ENCODE data around the gene HLX. TPM values are rescaled to one million over a fixed set of nuclear protein-coding genes. Genes with fewer than 3 reads are reported as not detected.

The HLX gene
- polyA plus RNA-seq, 1 donor from 2014 or later: not detected

DNA sequence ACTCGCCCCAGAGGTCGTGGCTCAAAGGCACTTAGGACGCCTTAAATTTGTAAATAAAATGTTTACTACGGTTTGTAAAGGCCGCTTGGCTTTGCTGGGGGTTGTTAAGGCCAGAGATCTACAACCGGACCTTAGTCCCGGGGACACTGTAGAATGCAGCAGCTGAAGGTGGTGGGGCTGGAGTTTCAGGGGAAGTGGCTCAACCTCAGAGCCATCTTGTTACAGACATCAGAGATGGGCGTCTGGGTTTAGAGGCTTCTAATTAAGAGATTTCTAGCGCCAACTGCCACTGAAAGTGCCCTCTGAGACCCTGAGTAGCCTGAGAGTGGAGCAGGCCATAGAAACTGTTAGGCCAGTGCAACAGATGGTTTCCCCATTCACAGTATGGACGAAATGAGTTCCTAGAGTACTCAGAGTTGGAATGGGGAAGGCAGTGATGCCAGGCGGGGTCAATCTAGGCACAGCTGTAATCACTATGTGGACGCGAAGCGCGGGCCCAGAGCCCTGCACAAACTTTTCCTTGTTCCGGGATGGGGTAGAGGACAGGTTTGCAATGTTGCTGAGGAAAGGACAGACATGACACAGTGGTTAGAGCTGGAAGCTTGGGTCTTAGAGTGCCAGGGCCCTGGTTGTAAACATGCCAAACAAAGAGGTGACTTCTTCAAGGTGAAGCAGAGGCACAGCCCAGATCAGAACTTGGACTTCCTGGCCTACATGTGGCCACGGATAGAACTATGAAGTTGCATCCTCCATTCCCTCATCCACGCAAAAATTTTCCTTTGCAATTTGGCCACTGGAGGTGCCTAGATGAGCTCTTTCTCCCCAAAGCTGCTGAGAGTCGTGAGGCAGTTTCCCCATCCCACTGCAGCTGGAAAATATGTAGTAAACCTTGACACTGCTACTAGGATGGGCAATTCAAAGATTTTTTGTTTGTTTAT is 6.0 kb downstream of the HLX start:
- Histone ChIP-seq H3K4me3 (ENCODE audit: low read length) (peak overlapping the region; percentile 64), H3K9me3 (ENCODE audit: low read length) (no peaks in the 10 kb centered on the region), H3K27ac (ENCODE audit: low read length) (no peak overlapping the region), H4K20me1 (ENCODE audit: insufficient read depth) (no peaks in the 10 kb centered on the region), H2AFZ (ENCODE audit: low read depth, low read length) (no peak overlapping the region), H3K79me2 (replicated peaks; ENCODE audit: insufficient read depth, low read length) (no peaks in the 10 kb centered on the region), H3F3A (ENCODE audit: insufficient read depth, low read length, poor library complexity, severe bottlenecking) (no peaks in the 10 kb centered on the region), H3K27me3 (ENCODE audit: insufficient read depth, low read depth, low read length) (peaks cover 100% of the 10 kb centered on the region), H3K9ac (ENCODE audit: low read length) (no peak overlapping the region), H3K4me2 (ENCODE audit: low read length) (peak overlapping the region; percentile 60), H3K9me2 (ENCODE audit: insufficient read depth, low read length) (no peaks in the 10 kb centered on the region), H3K36me3 (ENCODE audit: insufficient read depth, low read length) (no peaks in the 10 kb centered on the region)
- TF ChIP-seq, protein P1, sequence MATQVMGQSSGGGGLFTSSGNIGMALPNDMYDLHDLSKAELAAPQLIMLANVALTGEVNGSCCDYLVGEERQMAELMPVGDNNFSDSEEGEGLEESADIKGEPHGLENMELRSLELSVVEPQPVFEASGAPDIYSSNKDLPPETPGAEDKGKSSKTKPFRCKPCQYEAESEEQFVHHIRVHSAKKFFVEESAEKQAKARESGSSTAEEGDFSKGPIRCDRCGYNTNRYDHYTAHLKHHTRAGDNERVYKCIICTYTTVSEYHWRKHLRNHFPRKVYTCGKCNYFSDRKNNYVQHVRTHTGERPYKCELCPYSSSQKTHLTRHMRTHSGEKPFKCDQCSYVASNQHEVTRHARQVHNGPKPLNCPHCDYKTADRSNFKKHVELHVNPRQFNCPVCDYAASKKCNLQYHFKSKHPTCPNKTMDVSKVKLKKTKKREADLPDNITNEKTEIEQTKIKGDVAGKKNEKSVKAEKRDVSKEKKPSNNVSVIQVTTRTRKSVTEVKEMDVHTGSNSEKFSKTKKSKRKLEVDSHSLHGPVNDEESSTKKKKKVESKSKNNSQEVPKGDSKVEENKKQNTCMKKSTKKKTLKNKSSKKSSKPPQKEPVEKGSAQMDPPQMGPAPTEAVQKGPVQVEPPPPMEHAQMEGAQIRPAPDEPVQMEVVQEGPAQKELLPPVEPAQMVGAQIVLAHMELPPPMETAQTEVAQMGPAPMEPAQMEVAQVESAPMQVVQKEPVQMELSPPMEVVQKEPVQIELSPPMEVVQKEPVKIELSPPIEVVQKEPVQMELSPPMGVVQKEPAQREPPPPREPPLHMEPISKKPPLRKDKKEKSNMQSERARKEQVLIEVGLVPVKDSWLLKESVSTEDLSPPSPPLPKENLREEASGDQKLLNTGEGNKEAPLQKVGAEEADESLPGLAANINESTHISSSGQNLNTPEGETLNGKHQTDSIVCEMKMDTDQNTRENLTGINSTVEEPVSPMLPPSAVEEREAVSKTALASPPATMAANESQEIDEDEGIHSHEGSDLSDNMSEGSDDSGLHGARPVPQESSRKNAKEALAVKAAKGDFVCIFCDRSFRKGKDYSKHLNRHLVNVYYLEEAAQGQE (IDR thresholded peaks at IDR 0.05; ENCODE audit: borderline replicate concordance): no peak
- no peak for TF ChIP-seq MXI1 (conservative IDR thresholded peaks at IDR 0.05; ENCODE audit: poor library complexity, severe bottlenecking)
- TF ChIP-seq, protein P2, sequence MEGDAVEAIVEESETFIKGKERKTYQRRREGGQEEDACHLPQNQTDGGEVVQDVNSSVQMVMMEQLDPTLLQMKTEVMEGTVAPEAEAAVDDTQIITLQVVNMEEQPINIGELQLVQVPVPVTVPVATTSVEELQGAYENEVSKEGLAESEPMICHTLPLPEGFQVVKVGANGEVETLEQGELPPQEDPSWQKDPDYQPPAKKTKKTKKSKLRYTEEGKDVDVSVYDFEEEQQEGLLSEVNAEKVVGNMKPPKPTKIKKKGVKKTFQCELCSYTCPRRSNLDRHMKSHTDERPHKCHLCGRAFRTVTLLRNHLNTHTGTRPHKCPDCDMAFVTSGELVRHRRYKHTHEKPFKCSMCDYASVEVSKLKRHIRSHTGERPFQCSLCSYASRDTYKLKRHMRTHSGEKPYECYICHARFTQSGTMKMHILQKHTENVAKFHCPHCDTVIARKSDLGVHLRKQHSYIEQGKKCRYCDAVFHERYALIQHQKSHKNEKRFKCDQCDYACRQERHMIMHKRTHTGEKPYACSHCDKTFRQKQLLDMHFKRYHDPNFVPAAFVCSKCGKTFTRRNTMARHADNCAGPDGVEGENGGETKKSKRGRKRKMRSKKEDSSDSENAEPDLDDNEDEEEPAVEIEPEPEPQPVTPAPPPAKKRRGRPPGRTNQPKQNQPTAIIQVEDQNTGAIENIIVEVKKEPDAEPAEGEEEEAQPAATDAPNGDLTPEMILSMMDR (IDR thresholded peaks at IDR 0.05; ENCODE audit: poor library complexity, severe bottlenecking): no peak
- TF ChIP-seq EP300 (conservative IDR thresholded peaks at IDR 0.05; ENCODE audit: poor library complexity, severe bottlenecking): no peak
- TF ChIP-seq POLR2AphosphoS5 (IDR thresholded peaks at IDR 0.05): no peak
- no peak for TF ChIP-seq RAD21 (conservative IDR thresholded peaks at IDR 0.05)
- no peak for TF ChIP-seq SMC3 (conservative IDR thresholded peaks at IDR 0.05; ENCODE audit: poor library complexity)
- TF ChIP-seq TAF1 (IDR thresholded peaks at IDR 0.05; ENCODE audit: low read depth): no peak
- no peak for TF ChIP-seq EZH2 (IDR thresholded peaks at IDR 0.05; ENCODE audit: borderline replicate concordance, insufficient read depth, low read length, poor library complexity, severe bottlenecking)

- Histone ChIP-seq H3F3A (ENCODE audit: insufficient read depth, low read length, poor library complexity, severe bottlenecking) (no peaks in the 10 kb centered on the region), H3K9me3 (ENCODE audit: low read length) (no peaks in the 10 kb centered on the region), H3K9ac (ENCODE audit: low read length) (no peak overlapping the region), H3K4me3 (ENCODE audit: low read length) (no peak overlapping the region), H3K36me3 (ENCODE audit: insufficient read depth, low read length) (no peaks in the 10 kb centered on the region), H3K79me2 (replicated peaks; ENCODE audit: insufficient read depth, low read length) (no peaks in the 10 kb centered on the region), H3K27me3 (ENCODE audit: insufficient read depth, low read depth, low read length) (peaks cover 100% of the 10 kb centered on the region), H3K27ac (ENCODE audit: low read length) (no peak overlapping the region), H3K9me2 (ENCODE audit: insufficient read depth, low read length) (no peaks in the 10 kb centered on the region), H4K20me1 (ENCODE audit: insufficient read depth) (no peaks in the 10 kb centered on the region), H2AFZ (ENCODE audit: low read depth, low read length) (no peak overlapping the region), H3K4me2 (ENCODE audit: low read length) (no peak overlapping the region)
- TF ChIP-seq, protein P2 (IDR thresholded peaks at IDR 0.05; ENCODE audit: poor library complexity, severe bottlenecking): no peak
- TF ChIP-seq EP300 (conservative IDR thresholded peaks at IDR 0.05; ENCODE audit: poor library complexity, severe bottlenecking): no peak
These were observed 6.7 kb downstream of the HLX start for GRCh38 chr1:220885971-220886370.

All from neural cell (in vitro differentiated cells).